NOMO-1 treated with dmso at 0.1 percent for 144 hours (cell line): ENCODE results near the gene GALNT16.
"Not testable (repeated sequence)": the region's sequence is repeated elsewhere in the genome, so short reads cannot be mapped to it uniquely, and the experiment has no call there.

Experiments
- DNase-seq: peaks from one replicate; lab custom pipeline; 2025; ENCODE audit not compliant: unreplicated experiment; lab: John Stamatoyannopoulos, UW

Gene GALNT16

DNA sequence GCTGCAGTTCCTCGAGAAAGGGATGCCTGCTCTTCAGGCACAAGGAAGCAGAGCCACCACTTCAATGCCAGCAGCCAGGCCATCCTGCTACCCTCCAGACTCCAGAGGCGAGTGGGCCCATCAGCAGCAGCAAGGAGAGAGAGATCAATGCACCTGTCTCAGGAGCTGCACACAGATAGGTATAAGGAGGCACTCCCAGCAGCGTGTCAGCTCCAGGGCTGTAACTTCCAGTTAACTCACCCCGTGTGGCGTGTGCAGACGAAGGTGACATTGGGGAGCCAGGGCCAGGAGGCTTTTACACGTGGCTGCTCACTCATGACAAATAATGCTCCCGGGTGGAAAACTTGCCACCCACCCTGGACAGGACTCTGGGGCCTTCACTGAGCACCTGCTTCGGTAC is 24.2 kb downstream of the GALNT16 start:
- DNase-seq = no peak

GRCh38 chr14:69285661-69286255 is 25.8 kb downstream of the GALNT16 start:
- no peak for DNase-seq

- DNase-seq = no peak
Observed at GRCh38 chr14:69287098-69288010, 27.4 kb downstream of the GALNT16 start.

- no peak for DNase-seq
Observed at GRCh38 chr14:69288011-69288771, 28.2 kb downstream of the GALNT16 start.

GRCh38 chr14:69288956-69289705 is 29.2 kb downstream of the GALNT16 start:
- DNase-seq = no peak

GRCh38 chr14:69289811-69290520 is 30.0 kb downstream of the GALNT16 start:
- DNase-seq = no peak

DNA sequence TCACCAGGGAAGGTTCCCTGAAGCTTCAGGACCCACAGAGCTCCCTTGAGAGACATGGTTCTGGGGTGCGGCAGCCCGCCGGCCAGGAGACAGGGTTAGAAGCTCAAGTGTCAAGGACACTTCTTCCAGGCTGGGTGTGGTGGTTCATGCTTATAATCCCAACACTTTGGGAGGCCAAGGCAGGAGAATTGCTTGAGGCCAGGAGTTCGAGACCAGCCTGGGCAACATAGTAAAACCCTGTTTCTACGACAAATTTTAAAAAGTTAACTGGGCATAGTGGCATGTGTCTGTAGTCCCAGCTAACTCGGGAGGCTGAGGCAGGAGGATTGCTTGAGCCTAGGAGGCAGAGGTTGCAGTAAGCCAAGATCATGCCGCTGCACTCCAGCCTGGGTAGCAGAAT is 30.9 kb downstream of the GALNT16 start:
- not testable (repeated sequence) for DNase-seq

GRCh38 chr14:69291396-69291795 is 31.4 kb downstream of the GALNT16 start:
- DNase-seq = no peak

DNA sequence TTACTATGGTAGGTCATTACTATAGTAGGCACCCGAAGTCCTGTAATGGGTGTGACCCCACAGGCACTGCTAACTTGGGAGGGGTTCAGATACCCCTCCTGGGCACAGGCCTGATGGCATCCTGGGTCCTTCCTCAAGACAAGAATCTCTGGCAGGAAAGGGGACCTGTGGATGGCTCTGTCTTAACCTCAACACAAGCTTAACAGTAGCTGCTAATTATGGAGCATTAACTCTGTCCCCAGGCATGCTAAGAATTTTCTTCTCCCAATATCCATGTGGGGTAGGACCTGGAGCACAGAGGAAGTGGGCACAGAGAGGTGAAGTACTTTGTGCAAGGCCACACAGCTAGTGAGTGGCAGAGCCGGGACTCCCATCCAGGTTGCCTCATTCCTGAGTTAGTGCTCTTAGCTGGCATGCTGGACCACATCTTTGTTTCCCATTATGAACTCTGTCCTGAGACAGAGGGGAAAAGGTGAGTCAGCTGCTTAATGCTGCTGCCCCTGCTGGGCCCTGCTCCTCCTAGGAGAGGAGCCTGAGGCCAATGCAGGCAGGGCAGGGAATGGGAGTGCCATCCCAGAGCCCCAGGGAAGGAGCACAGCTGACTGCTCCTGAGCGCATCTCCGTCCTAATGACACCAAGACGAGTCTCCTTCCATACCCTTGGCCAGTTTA is 32.1 kb downstream of the GALNT16 start:
- no peak for DNase-seq

DNA sequence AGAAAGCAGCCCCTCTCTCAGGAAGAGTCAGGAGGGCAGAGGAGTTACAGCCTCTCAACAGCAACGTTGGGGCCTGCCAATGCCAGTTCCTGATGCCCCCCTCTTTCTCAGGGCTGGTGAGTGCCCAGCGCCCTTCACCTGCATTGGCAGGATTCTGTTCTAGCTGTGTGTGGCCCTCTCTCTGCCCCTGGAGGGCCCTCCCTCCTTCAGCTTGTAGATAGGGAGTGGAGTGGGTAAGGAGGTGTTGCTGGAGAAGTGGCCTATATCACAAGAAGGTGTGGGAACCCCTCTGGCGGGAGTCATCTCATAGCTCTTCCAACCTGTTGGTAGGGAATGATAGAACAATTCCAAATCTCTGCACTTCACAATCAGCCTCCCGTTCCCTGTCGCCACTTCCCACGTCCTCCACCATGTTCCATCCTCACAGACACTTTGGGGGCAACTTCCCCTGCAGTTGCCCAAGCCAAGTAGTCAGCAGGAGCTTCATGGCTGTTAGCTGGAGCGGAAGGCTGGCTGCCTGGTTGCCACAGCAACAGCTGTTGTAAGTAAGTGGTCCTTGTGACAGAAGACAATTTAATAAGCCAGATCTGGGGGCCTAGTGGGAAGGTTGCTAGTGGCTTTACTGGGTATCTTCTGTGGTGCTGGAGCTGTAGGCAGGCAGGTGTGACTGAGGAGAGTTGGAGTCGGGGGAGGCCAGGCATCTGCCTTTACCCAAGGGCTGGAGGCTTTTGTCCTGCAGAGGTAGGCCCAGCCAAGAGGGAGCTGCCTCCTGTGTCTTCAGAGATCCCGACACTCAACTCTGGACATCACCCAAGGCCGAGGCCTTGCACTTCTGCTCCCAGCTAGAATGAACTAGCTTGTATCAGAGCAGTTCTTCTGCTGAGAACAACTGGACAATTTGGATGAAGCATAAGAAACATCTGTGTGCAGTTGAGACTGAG is 38.4 kb downstream of the GALNT16 start:
- no peak for DNase-seq

- no peak for DNase-seq
Observed at GRCh38 chr14:69299286-69300035, 39.5 kb downstream of the GALNT16 start.

DNA sequence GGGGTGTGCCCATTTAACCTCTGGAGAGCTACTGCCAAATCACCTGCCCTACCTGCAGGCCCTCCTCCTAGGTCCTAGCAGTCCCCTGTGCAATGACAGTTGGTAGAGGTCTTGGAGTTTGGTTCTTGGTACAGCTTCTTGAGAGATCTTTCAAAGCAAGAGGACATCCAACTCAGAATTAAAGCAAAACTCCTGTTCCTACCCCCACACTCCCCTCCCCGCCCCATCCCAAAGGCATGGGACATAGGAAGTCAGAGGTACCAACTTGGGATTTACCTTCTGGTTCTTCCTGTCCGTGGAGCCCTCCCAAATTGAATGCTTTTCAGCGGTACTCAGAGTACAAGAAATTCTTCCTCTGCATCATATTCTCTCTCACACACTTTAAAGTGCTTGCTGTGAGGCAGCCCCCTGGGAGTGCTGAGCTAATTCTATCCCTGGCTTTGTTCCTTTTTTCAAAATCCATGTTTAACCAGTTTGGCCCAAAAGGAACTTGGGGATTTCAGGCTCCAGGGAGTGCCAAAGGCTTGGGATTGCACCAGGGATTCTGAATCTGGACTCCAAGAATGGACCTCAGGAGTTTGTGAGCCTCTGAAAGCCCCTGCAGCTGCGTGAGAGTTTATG is 40.8 kb downstream of the GALNT16 start:
- no peak for DNase-seq

DNA sequence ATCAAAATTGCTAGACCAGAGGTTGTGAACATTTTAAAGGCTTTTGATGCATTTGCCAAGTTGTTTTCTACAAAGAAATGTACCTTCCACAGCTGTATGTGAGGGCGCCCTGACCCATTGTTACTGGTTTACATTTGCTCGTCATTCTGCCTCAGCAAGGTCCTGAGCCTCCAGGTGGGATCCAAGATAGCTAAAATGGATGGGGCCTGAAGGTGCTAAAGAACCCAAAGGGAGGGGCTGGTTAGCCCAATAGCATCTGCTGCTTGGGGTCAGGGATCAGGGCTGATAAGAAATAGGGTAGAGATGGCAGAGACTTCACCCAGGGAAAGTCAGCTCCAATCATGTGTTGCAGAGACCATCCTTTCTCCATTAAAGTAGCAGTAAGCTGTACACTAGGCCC is 43.1 kb downstream of the GALNT16 start:
- DNase-seq = no peak

DNA sequence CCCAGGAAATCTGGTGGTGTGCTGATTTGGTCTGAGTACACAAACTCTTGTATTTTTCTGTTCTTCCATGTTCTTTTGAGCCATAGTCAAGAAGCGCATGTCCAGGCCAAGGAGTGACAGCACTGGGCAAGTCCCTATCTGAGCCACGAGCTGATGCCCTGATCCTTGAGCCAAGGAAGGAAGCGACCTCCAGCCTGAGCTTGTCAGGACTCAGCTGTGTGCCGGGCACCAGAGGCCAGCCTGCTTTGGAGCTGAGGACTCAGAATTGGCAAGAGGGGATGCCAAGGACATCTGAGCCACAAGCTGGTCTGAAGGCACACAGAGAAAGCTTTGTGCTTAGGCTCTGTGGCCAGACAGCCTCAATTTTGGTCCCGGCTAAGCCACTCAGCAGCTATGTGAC is 52.6 kb downstream of the GALNT16 start:
- DNase-seq = no peak

GRCh38 chr14:69313176-69313575 is 53.2 kb downstream of the GALNT16 start:
- DNase-seq = no peak

DNA sequence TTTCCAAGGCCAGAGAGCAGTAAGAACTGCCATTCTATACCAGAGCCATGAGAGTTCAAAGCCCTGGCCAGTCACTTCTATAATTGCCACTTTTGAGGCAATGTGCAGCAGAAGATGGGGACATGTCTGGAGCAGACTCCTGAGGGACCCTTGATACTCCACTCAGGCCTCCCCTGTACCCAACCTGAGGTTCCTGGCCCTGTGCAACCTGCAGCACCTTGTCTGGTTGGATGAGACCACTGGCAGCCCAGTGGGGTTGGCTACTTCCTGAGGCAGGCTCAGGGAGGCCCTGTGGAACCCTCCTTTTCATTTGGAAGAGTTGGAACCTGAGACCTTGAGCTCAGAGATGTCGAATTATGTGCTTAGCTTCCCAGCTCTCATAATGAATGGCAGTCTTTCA is 54.4 kb downstream of the GALNT16 start:
- DNase-seq = no peak

- DNase-seq = no peak
Observed at GRCh38 chr14:69315301-69315700, 55.3 kb downstream of the GALNT16 start.
